ENCODE results near the gene KCNT1. TPM values are rescaled to one million over a fixed set of nuclear protein-coding genes. Genes with fewer than 3 reads are reported as not detected.

KCNT1 gene
- total RNA-seq, 1 experiment from 2014 or later: 0.68 TPM

GRCh38 chr9:135811801-135812200, 109.8 kb downstream of the KCNT1 start:
- Histone ChIP-seq H3K4me2 (ENCODE audit: insufficient read depth, insufficient read length, low read length) (no peak overlapping the region), H4K8ac (replicated peaks; ENCODE audit: insufficient read length, low read depth, low read length) (no peak overlapping the region), H3K23me2 (ENCODE audit: insufficient read length, low read depth, low read length, poor library complexity, severe bottlenecking) (no peaks in the 10 kb centered on the region), H3K9me3 (ENCODE audit: control insufficient read depth, low read depth, low read length) (no peaks in the 10 kb centered on the region), H2AFZ (ENCODE audit: low read length) (no peak overlapping the region), H3K14ac (ENCODE audit: insufficient read depth, low read length) (no peak overlapping the region), H2AK5ac (ENCODE audit: insufficient read length, low read length) (no peak overlapping the region), H2BK20ac (ENCODE audit: low read depth, low read length, poor library complexity, severe bottlenecking) (no peak overlapping the region), H3K27ac (ENCODE audit: insufficient read length, low read depth, low read length) (no peak overlapping the region), H3T11ph (ENCODE audit: low read length) (no peak overlapping the region), H3K9ac (ENCODE audit: extremely low read depth, insufficient read length, low read length) (no peak overlapping the region), H3K4ac (ENCODE audit: low read depth, low read length) (no peak overlapping the region), H3K79me1 (ENCODE audit: insufficient read depth, low read depth, low read length, poor library complexity, severe bottlenecking) (no peaks in the 10 kb centered on the region), H3K56ac (ENCODE audit: insufficient read length, low read depth, low read length) (no peak overlapping the region), H2BK120ac (ENCODE audit: low read depth, low read length, poor library complexity, severe bottlenecking) (no peak overlapping the region), H3K23ac (ENCODE audit: insufficient read length, low read depth, low read length) (no peak overlapping the region), H2BK12ac (ENCODE audit: insufficient read length, low read depth, low read length) (no peak overlapping the region), H2BK15ac (ENCODE audit: low read depth, low read length) (no peak overlapping the region), H3K79me2 (ENCODE audit: insufficient read depth, low read length) (no peaks in the 10 kb centered on the region), H2BK5ac (ENCODE audit: insufficient read length, low read length) (no peak overlapping the region), H4K20me1 (ENCODE audit: control insufficient read depth, insufficient read depth, insufficient read length) (no peaks in the 10 kb centered on the region), H3K4me1 (ENCODE audit: insufficient read depth, low read length) (no peaks in the 10 kb centered on the region), H4K91ac (ENCODE audit: insufficient read length, low read depth, low read length) (no peak overlapping the region), H4K5ac (ENCODE audit: insufficient read length, low read depth, low read length) (no peak overlapping the region), H3K27me3 (ENCODE audit: insufficient read depth, low read length) (no peaks in the 10 kb centered on the region), H3K18ac (ENCODE audit: insufficient read length, low read depth, low read length) (no peak overlapping the region)
- Mint-ChIP-seq H3K36me3 (ENCODE audit: insufficient read depth in 1 of 3, low read depth in 3 of 3) (peaks cover 39 to 75% (median 70%) of the 10 kb centered on the region in 3 experiments; a peak in 6 of 7 replicates), H3K4me3 (no peak overlapping the region), H3K4me1 (no peaks in the 10 kb centered on the region), H3K27me3 (ENCODE audit: low read depth) (peaks cover 2% of the 10 kb centered on the region; the same call in 1 of the 2 replicates), H3K27ac (no peak overlapping the region), H3K9me3 (no peaks in the 10 kb centered on the region)
- no CpG with 5 or more reads among the region's 11 CpGs for WGBS (ENCODE audit: extremely low coverage, insufficient read length, low lambda C conversion rate)
- DNase-seq: no peak
- TF ChIP-seq CTCF (conservative IDR thresholded peaks at IDR 0.05): no peak
